IPS DF 4.7 (cell line): ENCODE results near the gene CFAP73.
"Not testable (repeated sequence)": the region's sequence is repeated elsewhere in the genome, so short reads cannot be mapped to it uniquely, and the experiment has no call there.

Experiments
- DNase-seq: peaks from one replicate; pipeline ENCODE4 v3.0.0-alpha.2; 2013; ENCODE audit warnings: low spot score; ENCODE audit errors: extremely low read depth

Gene CFAP73

DNA sequence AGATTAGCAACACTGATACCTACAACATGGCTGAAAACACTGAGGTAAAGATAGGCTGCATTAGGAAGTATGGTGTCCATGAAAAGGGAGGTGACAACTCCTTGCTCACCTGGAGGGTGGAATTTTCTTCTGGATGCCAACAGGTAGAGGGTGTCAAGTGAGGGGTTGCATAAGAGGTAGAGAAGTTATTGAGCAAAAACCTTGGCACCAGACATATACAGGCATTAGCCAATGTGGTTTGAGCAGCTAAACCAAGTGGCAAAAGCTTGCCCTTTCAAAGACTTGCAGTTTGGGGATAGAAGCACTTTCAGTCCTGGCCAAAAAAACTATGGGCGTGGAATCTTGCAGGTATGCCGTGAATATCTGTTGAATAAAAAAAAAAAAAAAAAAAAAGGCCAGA is 39.8 kb downstream of the CFAP73 start:
- no peak for DNase-seq

DNA sequence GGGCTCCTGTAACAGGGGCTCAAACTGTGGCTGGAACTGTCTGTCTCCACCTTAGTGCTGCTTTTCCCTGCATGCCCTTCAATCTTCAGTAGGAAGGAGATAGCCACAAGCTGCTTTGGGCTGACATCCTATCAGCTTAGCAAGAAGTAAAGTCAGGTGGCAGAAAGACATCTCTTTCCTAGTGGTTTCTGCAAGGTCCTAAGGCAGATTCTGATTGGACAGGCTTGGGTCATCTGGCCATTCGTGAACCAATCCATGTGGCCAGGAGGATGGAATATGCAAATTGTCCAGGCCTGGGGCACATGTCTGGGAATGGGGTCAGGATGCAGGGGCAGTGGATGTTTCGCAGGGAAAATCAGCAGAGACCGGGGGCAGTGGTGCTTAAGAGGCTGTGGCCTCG is 41.2 kb downstream of the CFAP73 start:
- DNase-seq: no peak

- no peak for DNase-seq
These were observed 41.7 kb downstream of the CFAP73 start for GRCh38 chr12:113191227-113191626.

DNA sequence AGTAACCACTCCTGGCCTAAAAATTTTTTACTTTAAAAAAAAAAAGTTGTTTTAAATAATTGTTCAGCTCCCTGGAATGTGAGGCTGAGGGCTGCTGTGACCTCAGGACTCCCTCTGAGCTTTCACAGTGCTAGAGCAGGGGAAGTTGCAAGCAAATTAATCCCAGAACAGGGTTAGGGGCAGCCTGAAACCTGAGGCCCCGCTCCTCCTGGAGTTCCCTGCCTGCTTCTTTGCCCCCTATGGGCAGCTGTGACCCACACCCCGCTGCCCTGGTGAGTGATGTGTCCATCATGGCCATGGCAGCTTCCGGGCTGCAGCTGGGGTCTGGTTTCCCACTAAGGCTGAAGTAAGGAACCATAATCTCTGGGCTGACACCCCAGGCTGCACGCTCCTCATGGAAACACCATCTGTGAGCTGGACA is 45.5 kb downstream of the CFAP73 start:
- DNase-seq: no peak

DNA sequence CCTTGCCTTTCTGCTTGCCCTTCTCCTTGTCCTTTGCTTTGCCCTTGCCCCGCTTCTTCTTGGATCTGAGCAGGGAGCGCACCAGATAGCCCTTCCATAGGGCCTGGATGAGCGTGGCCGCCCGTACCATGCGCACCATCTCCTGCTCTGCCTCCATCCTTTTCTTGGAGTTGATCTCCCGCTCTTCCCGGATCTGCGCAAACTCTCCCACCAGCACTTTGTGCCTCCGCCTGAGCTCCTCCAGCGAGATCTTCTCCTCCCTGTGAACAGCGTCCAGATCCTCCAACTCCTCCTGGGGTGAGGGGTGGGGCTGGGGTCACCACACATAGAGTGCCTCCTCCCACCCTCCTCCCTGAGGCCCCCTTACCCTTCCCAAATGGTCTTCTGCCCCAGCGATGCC is 46.1 kb downstream of the CFAP73 start:
- no peak for DNase-seq

DNA sequence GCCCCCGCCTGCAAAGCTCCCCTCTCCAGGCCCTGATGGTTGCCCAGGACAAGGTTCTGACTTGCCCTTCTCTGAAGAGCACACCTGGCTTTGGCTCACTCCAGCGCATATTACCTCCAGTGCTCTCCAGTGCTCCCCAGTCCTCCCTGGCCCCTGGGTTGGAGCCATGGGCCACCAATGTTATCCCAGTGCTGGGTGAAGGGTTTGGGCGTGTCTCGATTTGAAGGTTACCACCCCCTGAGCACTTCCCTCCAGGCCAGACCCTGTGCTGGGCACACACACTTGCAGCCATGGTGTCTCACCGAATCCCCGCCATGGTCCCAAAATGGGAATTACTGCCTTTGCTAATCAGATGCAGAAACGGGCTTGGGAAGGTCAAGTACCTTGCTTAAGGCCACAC is 47.1 kb downstream of the CFAP73 start:
- DNase-seq: no peak

DNA sequence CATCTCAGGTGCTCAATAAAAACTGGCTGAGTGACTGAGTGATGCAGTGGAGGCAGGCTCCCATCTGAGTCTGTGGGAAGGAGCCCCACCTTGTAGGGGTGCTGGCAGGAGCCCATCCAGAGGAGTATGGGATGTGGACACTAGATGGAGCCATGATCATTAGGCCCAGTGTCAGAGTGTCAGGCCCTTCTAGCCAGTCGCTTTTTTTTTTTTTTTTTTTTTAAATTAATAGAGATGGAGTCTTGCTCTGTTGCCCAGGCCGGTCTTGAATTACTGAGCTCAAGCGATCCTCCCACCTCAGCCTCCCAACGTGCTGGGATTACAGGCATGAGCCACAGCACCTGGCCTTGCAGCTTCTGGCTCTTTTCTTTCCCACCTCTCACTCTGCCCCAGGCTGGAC is 47.5 kb downstream of the CFAP73 start:
- DNase-seq: peak; percentile 69

- DNase-seq: no peak
These were observed 48.1 kb downstream of the CFAP73 start for GRCh38 chr12:113197518-113198077.

DNA sequence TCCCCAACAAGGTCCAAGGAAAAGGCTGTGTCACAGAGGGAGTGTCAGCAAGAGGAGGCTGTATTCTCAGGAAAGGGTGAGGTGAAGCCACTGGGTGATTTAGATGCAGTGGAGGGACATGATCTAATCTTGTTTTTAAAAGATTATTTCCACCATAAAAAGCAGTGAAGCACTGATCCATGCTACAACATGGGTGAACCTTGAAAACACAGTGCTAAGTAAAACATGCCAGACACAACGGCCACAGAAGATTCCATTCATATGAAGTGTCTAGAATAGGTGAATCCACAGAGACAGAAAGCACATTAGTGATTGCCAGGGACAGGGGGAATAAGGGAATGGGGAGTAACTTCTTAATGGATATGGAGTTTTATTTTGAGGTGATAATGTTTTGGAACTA is 48.8 kb downstream of the CFAP73 start:
- DNase-seq: no peak

- DNase-seq: no peak
These were observed 50.7 kb downstream of the CFAP73 start for GRCh38 chr12:113200021-113200797.

DNA sequence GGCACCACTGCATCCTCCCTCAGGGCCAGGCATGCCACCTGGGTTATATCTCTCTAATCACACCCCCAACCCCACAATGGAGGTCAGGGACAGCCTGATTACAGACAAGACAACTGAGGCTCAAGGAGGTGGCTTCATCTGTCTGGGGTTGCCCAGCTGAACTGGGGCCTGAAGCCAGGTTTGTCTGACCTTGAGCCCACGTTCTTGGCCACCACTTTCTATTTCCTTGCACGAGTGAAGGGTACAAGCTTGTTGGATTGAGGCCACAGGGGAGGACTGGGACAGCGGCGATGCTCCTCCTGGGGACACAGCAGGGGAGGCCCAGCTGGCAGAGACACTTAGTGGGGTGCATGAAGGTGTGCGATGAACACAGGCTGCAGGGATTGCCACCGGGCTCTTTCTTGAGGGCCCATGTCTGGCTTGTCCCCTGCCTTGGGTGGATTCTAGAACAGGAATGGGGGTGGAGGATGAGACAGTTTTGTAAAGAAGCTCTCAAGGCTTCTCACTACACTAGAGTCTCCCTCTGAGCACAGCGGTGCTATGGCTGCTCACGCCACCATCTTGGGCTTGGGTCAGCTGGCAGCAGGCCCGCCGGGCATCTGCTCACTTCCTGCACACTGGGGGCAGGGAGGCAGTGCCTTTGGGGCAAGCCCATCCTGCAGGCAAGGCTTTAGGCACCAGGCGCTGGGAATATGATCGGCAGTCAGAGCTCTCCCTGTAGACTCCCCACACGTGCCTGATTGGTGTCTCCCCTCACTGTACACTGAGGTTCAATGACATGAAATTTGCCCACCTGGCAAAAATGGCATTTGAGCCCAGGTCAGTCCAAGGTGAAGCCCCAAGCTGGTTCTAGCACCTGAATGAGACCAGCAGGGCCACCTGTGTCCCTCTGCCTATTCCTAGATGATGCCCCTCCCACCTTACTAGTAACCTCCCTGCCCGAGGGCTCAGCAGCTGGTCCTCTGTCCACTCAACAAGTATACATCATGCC is 52.0 kb downstream of the CFAP73 start:
- DNase-seq: no peak

DNA sequence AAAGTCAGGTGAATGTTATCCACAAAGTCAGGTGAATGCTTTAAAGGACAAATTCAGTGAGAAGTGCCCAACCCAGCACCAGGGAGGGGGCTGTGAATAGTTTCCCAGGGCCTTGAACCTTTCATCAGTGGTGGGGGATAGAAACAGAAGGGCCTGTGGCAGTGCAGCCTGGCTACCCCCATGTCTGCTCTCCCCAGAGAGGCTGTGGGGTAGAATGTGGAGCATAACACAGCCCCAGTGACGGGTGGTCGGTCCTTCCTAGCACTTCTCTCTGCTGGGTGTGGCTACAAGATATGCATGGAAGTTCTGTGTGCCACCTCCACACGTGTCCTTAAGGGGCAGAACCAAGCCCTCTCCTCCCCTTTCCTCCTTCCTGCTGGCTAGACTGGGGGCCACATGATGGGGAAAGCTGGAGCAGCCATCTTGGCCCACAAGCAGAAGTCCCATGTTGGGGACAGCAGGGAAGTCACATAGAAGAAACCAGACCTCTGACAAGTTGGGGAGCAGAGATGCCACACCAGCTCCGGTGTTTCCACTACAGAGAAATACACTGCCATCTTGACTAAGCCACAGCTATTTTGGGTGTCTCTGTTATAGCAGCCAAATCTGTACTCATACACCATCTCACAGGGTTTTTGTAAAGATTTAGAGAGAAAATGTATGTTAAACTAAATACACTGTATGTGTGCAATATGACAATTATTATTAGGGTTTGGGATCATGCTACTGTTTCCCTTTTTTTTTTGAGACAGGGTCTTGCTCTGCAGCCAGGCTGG is 53.0 kb downstream of the CFAP73 start:
- no peak for DNase-seq

DNA sequence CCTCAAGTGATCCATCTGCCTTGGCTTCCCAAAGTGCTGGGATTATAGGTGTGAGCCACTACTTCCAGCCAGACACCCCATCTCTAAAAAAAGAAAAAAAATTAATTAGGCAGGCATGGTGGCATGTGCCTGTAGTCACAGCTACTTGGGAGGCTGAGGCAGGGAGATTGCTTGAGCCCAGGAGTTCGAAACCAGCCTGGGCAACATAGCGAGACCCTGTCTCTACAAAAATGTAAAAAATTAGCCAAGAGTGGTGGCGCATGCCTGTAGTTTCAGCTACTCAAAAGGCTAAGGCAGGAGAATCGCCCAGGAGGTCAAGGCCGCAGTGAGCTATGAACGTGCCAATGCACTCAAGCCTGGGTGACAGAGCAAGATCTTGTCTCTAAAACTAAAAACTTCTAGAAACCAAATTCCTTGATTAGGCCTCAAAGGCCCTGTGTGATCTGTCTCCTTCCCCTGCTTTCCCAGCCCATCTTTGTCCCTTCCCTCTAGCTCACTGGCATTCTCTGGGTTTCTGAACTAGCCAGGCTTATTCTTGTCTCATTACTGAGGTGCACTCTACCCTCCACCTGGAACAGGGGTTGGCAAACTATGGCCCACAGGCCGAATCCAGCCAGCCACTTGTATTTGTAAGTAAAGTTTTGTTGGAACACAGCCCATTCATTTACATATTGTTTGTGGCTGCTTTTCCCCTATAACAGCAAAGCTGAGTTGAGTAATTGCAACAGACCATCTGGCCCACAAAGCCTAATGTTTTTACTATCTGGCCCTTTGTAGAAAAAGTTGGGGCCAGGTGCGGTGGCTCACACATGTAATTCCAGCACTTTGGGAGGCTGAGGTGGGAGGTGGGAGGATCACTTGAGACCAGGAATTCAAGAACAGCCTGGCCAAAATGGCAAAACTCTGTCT is 54.6 kb downstream of the CFAP73 start:
- DNase-seq: no peak

GRCh38 chr12:113204804-113205203 is 55.3 kb downstream of the CFAP73 start:
- DNase-seq: no peak

GRCh38 chr12:113206802-113207201 is 57.3 kb downstream of the CFAP73 start:
- DNase-seq: not testable (repeated sequence)

DNA sequence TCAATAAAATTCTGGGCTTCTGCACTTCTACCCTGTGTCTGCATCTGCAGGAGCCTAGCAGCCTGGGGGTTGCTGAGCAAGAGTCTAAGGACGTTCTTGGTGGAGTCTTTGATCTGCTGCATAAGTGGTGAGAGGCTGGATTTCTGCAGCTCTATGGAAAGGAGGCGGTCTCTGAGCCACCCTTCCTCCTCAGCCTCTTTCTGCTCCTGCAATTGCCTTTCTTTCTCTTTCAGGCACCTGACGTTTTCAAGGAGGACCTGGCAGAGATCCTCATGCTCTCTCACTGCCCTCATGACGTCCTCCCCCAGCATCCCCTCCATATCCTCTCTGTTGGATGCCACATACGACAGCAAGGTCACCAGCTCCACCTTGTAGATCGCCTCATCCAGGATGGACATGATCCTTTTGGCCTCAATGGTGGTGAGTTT is 58.1 kb downstream of the CFAP73 start:
- no peak for DNase-seq

GRCh38 chr12:113208041-113208934 is 58.8 kb downstream of the CFAP73 start:
- DNase-seq: no peak
